IPS-18a (cell line): ENCODE measurements around the gene SORBS1.

Experiments
- H3K27ac ChIP-seq: one replicate; pipeline ENCODE4 v1.5.1; 2013; ENCODE audit warnings: low read length
- H3K27me3 ChIP-seq: one replicate; pipeline ENCODE4 v1.6.1; 2013; ENCODE audit warnings: mild to moderate bottlenecking, low read length; ENCODE audit not compliant: control insufficient read depth, insufficient read depth
- H3K36me3 ChIP-seq: one replicate; pipeline ENCODE4 v1.6.1; 2013; ENCODE audit warnings: low read depth, low read length; ENCODE audit not compliant: control insufficient read depth
- H3K4me1 ChIP-seq: one replicate; pipeline ENCODE4 v1.6.1; 2013; ENCODE audit warnings: low read depth, low read length; ENCODE audit not compliant: control insufficient read depth
- H3K4me3 ChIP-seq: one replicate; pipeline ENCODE4 v1.5.1; 2013; ENCODE audit warnings: low read length
- H3K9ac ChIP-seq: one replicate; pipeline ENCODE4 v1.6.1; 2013; ENCODE audit warnings: mild to moderate bottlenecking, low read length, moderate library complexity
- H3K9me3 ChIP-seq: one replicate; pipeline ENCODE4 v1.6.1; 2013; ENCODE audit warnings: low read depth, low read length; ENCODE audit not compliant: control insufficient read depth

SORBS1 gene

GRCh38 chr10:95451150-95451549 is 110.0 kb downstream of the SORBS1 start:
- H3K27me3 ChIP-seq, result no peaks in the 10 kb centered on the region
- H3K9me3 ChIP-seq, result no peaks in the 10 kb centered on the region
- H3K9ac ChIP-seq, result no peak overlapping the region
- no peak overlapping the region for H3K27ac ChIP-seq
- H3K4me1 ChIP-seq, result peaks cover 8% of the 10 kb centered on the region
- no peak overlapping the region for H3K4me3 ChIP-seq
- H3K36me3 ChIP-seq, result no peaks in the 10 kb centered on the region

GRCh38 chr10:95450188-95450587 is 111.0 kb downstream of the SORBS1 start:
- peaks cover 8% of the 10 kb centered on the region for H3K4me1 ChIP-seq

GRCh38 chr10:95447685-95448084 is 113.5 kb downstream of the SORBS1 start:
- Histone ChIP-seq H3K4me3 (no peak overlapping the region), H3K4me1 (peaks cover 8% of the 10 kb centered on the region), H3K9me3 (no peaks in the 10 kb centered on the region), H3K27me3 (no peaks in the 10 kb centered on the region), H3K9ac (no peak overlapping the region), H3K27ac (no peak overlapping the region), H3K36me3 (no peaks in the 10 kb centered on the region)

More at GRCh38 chr10:95450188-95450587, 111.0 kb downstream of the SORBS1 start:
- no peak overlapping the region for H3K9ac ChIP-seq
- no peak overlapping the region for H3K4me3 ChIP-seq
- no peaks in the 10 kb centered on the region for H3K36me3 ChIP-seq
- H3K27me3 ChIP-seq, result no peaks in the 10 kb centered on the region
- no peak overlapping the region for H3K27ac ChIP-seq
- no peaks in the 10 kb centered on the region for H3K9me3 ChIP-seq

GRCh38 chr10:95445837-95446486 is 115.2 kb downstream of the SORBS1 start:
- Histone ChIP-seq H3K9me3 (no peaks in the 10 kb centered on the region), H3K27ac (no peak overlapping the region), H3K36me3 (no peaks in the 10 kb centered on the region), H3K9ac (no peak overlapping the region), H3K4me1 (peaks cover 8% of the 10 kb centered on the region), H3K4me3 (no peak overlapping the region), H3K27me3 (no peaks in the 10 kb centered on the region)

GRCh38 chr10:95445223-95445836 is 115.8 kb downstream of the SORBS1 start:
- no peak overlapping the region for H3K27ac ChIP-seq
- H3K9me3 ChIP-seq, result no peaks in the 10 kb centered on the region
- H3K36me3 ChIP-seq, result no peaks in the 10 kb centered on the region
- no peak overlapping the region for H3K9ac ChIP-seq
- H3K27me3 ChIP-seq, result no peaks in the 10 kb centered on the region
- no peak overlapping the region for H3K4me3 ChIP-seq
- H3K4me1 ChIP-seq, result peaks cover 8% of the 10 kb centered on the region

GRCh38 chr10:95444792-95445191 is 116.4 kb downstream of the SORBS1 start:
- Histone ChIP-seq H3K4me3 (no peak overlapping the region), H3K9me3 (no peaks in the 10 kb centered on the region), H3K27ac (no peak overlapping the region), H3K36me3 (no peaks in the 10 kb centered on the region), H3K9ac (no peak overlapping the region), H3K4me1 (peaks cover 8% of the 10 kb centered on the region), H3K27me3 (no peaks in the 10 kb centered on the region)

GRCh38 chr10:95443636-95444035 is 117.5 kb downstream of the SORBS1 start:
- peaks cover 7% of the 10 kb centered on the region for H3K4me1 ChIP-seq
- no peak overlapping the region for H3K9ac ChIP-seq
- H3K36me3 ChIP-seq, result no peaks in the 10 kb centered on the region
- no peak overlapping the region for H3K27ac ChIP-seq
- no peak overlapping the region for H3K4me3 ChIP-seq
- no peaks in the 10 kb centered on the region for H3K27me3 ChIP-seq
- no peaks in the 10 kb centered on the region for H3K9me3 ChIP-seq

GRCh38 chr10:95442341-95442740 is 118.8 kb downstream of the SORBS1 start:
- Histone ChIP-seq H3K4me1 (no peaks in the 10 kb centered on the region), H3K9me3 (no peaks in the 10 kb centered on the region)

GRCh38 chr10:95441547-95441923 is 119.6 kb downstream of the SORBS1 start:
- no peak overlapping the region for H3K27ac ChIP-seq
- H3K27me3 ChIP-seq, result no peaks in the 10 kb centered on the region
- H3K36me3 ChIP-seq, result peaks cover 6% of the 10 kb centered on the region
- H3K4me1 ChIP-seq, result no peaks in the 10 kb centered on the region
- no peaks in the 10 kb centered on the region for H3K9me3 ChIP-seq
- no peak overlapping the region for H3K4me3 ChIP-seq
- no peak overlapping the region for H3K9ac ChIP-seq

More at GRCh38 chr10:95442341-95442740, 118.8 kb downstream of the SORBS1 start:
- Histone ChIP-seq H3K27me3 (no peaks in the 10 kb centered on the region), H3K9ac (no peak overlapping the region), H3K36me3 (peaks cover 1% of the 10 kb centered on the region), H3K4me3 (no peak overlapping the region), H3K27ac (no peak overlapping the region)

- no peak overlapping the region for H3K4me3 ChIP-seq
- H3K9ac ChIP-seq, result no peak overlapping the region
- peaks cover 6% of the 10 kb centered on the region for H3K36me3 ChIP-seq
- H3K9me3 ChIP-seq, result no peaks in the 10 kb centered on the region
- no peak overlapping the region for H3K27ac ChIP-seq
- no peaks in the 10 kb centered on the region for H3K27me3 ChIP-seq
- no peaks in the 10 kb centered on the region for H3K4me1 ChIP-seq
Measured at GRCh38 chr10:95440756-95441546, 120.2 kb downstream of the SORBS1 start.

GRCh38 chr10:95440038-95440725 is 121.0 kb downstream of the SORBS1 start:
- Histone ChIP-seq H3K27ac (no peak overlapping the region), H3K9ac (no peak overlapping the region), H3K36me3 (peaks cover 6% of the 10 kb centered on the region), H3K4me3 (no peak overlapping the region), H3K9me3 (no peaks in the 10 kb centered on the region), H3K4me1 (no peaks in the 10 kb centered on the region), H3K27me3 (no peaks in the 10 kb centered on the region)
